Fibroblast of lung (primary cell): ENCODE measurements around the gene ZSWIM5.

Experiments used
- EZH2 ChIP-seq: IDR thresholded peaks from 2 replicates; pipeline ENCODE4 v1.5.1; 2012; ENCODE audit warnings: low read length, control low read depth, mild to moderate bottlenecking; ENCODE audit errors: missing control alignments
- TF ChIP-seq, protein P1 (sequence below), 2 donors: IDR thresholded peaks in 1 of 2; conservative IDR thresholded peaks in 1 of 2; 1 replicate in 1 of 2; 2 replicates in 1 of 2; pipeline ENCODE4 v1.5.1; 2011 to 2012; ENCODE audit warnings: low read length in 2 of 2, control low read depth in 1 of 2, inconsistent platforms in 1 of 2, low read depth in 1 of 2, mild to moderate bottlenecking in 1 of 2

DNA sequence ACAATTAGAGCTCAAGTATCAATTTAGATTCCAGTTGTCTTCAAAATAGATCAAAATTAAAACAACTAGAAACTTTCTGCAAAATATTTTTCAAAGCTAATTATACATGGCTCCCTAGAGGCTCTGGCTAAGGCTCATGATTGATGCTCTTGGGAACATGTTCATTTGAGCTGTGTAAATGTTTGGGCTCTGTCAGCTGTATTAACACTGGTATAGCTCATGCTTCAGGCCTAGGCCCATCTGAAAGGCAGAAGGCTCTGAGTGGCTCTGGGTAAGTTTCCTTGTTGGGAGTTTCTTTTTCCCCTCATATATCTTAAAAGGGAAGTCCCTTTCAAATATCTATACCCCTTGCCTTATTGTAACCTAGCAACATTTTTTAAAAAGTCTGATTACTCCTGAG lies 113.1 kb downstream of the ZSWIM5 start:
- TF ChIP-seq, protein P1, sequence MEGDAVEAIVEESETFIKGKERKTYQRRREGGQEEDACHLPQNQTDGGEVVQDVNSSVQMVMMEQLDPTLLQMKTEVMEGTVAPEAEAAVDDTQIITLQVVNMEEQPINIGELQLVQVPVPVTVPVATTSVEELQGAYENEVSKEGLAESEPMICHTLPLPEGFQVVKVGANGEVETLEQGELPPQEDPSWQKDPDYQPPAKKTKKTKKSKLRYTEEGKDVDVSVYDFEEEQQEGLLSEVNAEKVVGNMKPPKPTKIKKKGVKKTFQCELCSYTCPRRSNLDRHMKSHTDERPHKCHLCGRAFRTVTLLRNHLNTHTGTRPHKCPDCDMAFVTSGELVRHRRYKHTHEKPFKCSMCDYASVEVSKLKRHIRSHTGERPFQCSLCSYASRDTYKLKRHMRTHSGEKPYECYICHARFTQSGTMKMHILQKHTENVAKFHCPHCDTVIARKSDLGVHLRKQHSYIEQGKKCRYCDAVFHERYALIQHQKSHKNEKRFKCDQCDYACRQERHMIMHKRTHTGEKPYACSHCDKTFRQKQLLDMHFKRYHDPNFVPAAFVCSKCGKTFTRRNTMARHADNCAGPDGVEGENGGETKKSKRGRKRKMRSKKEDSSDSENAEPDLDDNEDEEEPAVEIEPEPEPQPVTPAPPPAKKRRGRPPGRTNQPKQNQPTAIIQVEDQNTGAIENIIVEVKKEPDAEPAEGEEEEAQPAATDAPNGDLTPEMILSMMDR (conservative IDR thresholded peaks at IDR 0.05 in 1 of 2, IDR thresholded peaks at IDR 0.05 in 1 of 2; ENCODE audit: low read depth in 1 of 2, low read length in 2 of 2): no peak
- TF ChIP-seq EZH2: no peak
